AG04449 (cell line): Measurements from ENCODE around the gene PIH1D2.

Experiments
- CTCF ChIA-PET: fragments of 350-600 bp; formaldehyde crosslinking; extraction: SDS; loops from one replicate; lab custom pipeline; 2021; ENCODE audit warnings: antibody characterized with exemption; lab: Yijun Ruan, JAX
- POLR2A ChIA-PET: fragments of 400-600, 350-600 bp; formaldehyde crosslinking; extraction: SDS; loops from one replicate; lab custom pipeline; 2020; ENCODE audit warnings: antibody characterized with exemption, inconsistent platforms; lab: Yijun Ruan, JAX
- DNase-seq: peaks from one replicate; pipeline ENCODE4 v3.0.0-alpha.2; 2010; ENCODE audit warnings: low read depth, low spot score
- H3K4me3 ChIP-seq: 2 replicates; pipeline ENCODE4 v1.5.1; 2011; ENCODE audit warnings: low read depth, mild to moderate bottlenecking, control low read depth, low read length
- TF ChIP-seq, protein P1 (sequence below): IDR thresholded peaks from one replicate; pipeline ENCODE4 v1.5.1; 2011; ENCODE audit warnings: mild to moderate bottlenecking, moderate library complexity, low read length, control low read depth, inconsistent platforms; ENCODE audit not compliant: insufficient read depth; ENCODE audit errors: missing control alignments

Gene PIH1D2

DNA sequence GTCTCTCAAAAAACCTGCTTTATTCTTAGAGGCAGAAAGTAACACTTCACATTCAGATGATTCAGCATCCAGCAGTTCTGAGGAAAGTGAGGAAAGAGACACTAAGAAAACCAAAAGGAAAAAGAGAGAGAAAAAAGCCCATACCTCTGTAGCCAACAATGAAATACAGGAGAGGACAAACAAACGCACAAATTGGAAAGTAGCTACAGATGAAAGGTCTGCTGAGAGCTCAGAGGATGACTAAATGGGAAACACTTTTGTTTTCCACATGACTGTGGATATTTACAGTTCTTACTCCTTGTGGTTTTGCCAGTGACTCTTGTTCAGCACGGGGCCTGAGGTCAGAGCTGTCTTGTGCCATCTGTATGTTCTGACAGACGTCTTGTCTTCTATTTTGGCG, 8.9 kb upstream of the PIH1D2 start:
- TF ChIP-seq, protein P1, sequence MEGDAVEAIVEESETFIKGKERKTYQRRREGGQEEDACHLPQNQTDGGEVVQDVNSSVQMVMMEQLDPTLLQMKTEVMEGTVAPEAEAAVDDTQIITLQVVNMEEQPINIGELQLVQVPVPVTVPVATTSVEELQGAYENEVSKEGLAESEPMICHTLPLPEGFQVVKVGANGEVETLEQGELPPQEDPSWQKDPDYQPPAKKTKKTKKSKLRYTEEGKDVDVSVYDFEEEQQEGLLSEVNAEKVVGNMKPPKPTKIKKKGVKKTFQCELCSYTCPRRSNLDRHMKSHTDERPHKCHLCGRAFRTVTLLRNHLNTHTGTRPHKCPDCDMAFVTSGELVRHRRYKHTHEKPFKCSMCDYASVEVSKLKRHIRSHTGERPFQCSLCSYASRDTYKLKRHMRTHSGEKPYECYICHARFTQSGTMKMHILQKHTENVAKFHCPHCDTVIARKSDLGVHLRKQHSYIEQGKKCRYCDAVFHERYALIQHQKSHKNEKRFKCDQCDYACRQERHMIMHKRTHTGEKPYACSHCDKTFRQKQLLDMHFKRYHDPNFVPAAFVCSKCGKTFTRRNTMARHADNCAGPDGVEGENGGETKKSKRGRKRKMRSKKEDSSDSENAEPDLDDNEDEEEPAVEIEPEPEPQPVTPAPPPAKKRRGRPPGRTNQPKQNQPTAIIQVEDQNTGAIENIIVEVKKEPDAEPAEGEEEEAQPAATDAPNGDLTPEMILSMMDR, result no peak
- POLR2A ChIA-PET, result no interaction called here
- no peak overlapping the region for H3K4me3 ChIP-seq
- peak; percentile 24 for DNase-seq
- CTCF ChIA-PET, result interaction anchor here (1.1 to 2.1 kb wide), 3 partner anchors 10 to 197 kb away, joined by 3 to 7 read pairs (median 5); no protein-coding TSS in a partner anchor

GRCh38 chr11:112062923-112063322, 10.9 kb downstream of the PIH1D2 start:
- ChIA-PET CTCF (interaction anchor here (1.0 kb wide), 1 partner anchor 27 kb away, joined by 3 read pairs; no protein-coding TSS in a partner anchor), POLR2A (interaction anchor here (0.6 kb wide), 1 partner anchor 158 kb away, joined by 4 read pairs; no protein-coding TSS in a partner anchor)
- TF ChIP-seq, protein P1, result no peak
- DNase-seq, result no peak
- no peak overlapping the region for H3K4me3 ChIP-seq

- TF ChIP-seq, protein P1, result no peak
- no peak for DNase-seq
- ChIA-PET POLR2A (no interaction called here), CTCF (no interaction called here)
- H3K4me3 ChIP-seq, result no peak overlapping the region
These were observed 15.7 kb downstream of the PIH1D2 start for GRCh38 chr11:112058103-112058502.

GRCh38 chr11:112057170-112057569, 16.6 kb downstream of the PIH1D2 start:
- TF ChIP-seq, protein P1, result no peak
- no peak for DNase-seq
- POLR2A ChIA-PET, result no interaction called here
- H3K4me3 ChIP-seq, result no peak overlapping the region
- CTCF ChIA-PET, result interaction anchor here (0.8 kb wide), 1 partner anchor 14 kb away, joined by 3 read pairs; no protein-coding TSS in a partner anchor

GRCh38 chr11:112051768-112052167, 22.0 kb downstream of the PIH1D2 start:
- H3K4me3 ChIP-seq, result no peak overlapping the region
- POLR2A ChIA-PET, result no interaction called here
- DNase-seq, result no peak
- CTCF ChIA-PET, result no interaction called here
- TF ChIP-seq, protein P1, result no peak

DNA sequence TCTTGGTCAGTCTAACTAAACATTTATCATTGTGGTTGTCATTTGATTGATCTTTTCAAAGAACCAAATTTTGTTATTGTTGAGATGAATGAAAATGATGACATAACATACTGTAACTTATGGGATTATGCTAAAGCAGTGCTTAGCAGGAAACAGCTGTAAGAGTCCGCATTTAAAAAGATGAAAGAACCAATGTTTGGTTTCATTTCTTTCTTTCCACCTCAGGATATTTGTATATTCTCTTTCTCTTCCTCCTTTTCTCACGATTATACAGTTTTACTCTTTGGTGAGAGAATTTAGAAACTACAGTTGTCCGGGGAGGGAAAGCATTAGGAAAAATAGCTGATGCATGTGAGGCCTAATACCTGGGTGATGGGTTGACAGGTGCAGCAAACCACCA, 23.1 kb downstream of the PIH1D2 start:
- TF ChIP-seq, protein P1, result no peak
- POLR2A ChIA-PET, result no interaction called here
- no peak for DNase-seq
- CTCF ChIA-PET, result no interaction called here
- H3K4me3 ChIP-seq, result no peak overlapping the region
